GM10266 (cell line): ENCODE results near the gene TMEM106C.

ENCODE experiments used
- DNase-seq: peaks from one replicate; pipeline ENCODE4 v3.0.0; 2012; ENCODE audit errors: extremely low spot score
- CTCF ChIP-seq: IDR thresholded peaks from 2 replicates; pipeline ENCODE4 v1.5.1; 2012; ENCODE audit warnings: mild to moderate bottlenecking, low read depth; ENCODE audit not compliant: control insufficient read depth, insufficient read depth; ENCODE audit errors: missing control alignments

Gene TMEM106C

GRCh38 chr12:47942614-47943225, 20.7 kb upstream of the TMEM106C start:
- DNase-seq = no peak
- no peak for TF ChIP-seq CTCF

- no peak for DNase-seq
- TF ChIP-seq CTCF = no peak
These were observed 19.6 kb upstream of the TMEM106C start for GRCh38 chr12:47943623-47944340.

GRCh38 chr12:47944685-47945340, 18.6 kb upstream of the TMEM106C start:
- TF ChIP-seq CTCF = no peak
- no peak for DNase-seq

- no peak for TF ChIP-seq CTCF
These were observed 18.1 kb upstream of the TMEM106C start for GRCh38 chr12:47945341-47945728.

GRCh38 chr12:47946413-47947323, 16.7 kb upstream of the TMEM106C start:
- TF ChIP-seq CTCF = no peak
- DNase-seq = no peak

More at GRCh38 chr12:47945341-47945728, 18.1 kb upstream of the TMEM106C start:
- DNase-seq = no peak

GRCh38 chr12:47947341-47947740, 16.1 kb upstream of the TMEM106C start:
- no peak for TF ChIP-seq CTCF

More at GRCh38 chr12:47947341-47947740, 16.1 kb upstream of the TMEM106C start:
- DNase-seq = no peak
